KOPT-K1 (cell line): ENCODE results near the gene CNKSR1.

Source experiments
- H3K27ac ChIP-seq: fragments of 200-600 bp; sonication (generic); 2 replicates; pipeline ENCODE4 v1.5.1; 2016; ENCODE audit warnings: antibody characterized with exemption, mild to moderate bottlenecking, low read depth, low read length; ENCODE audit not compliant: poor library complexity, severe bottlenecking
- H3K36me3 ChIP-seq: fragments of 200-600 bp; sonication (generic); 2 replicates; pipeline ENCODE4 v1.5.1; 2017; ENCODE audit warnings: antibody characterized with exemption, mild to moderate bottlenecking, low read length, moderate library complexity; ENCODE audit not compliant: insufficient read depth
- H3K9me3 ChIP-seq: fragments of 200-600 bp; sonication (generic); 2 replicates; pipeline ENCODE4 v1.5.1; 2017; ENCODE audit warnings: antibody characterized with exemption, low read length, mild to moderate bottlenecking; ENCODE audit not compliant: insufficient read depth, poor library complexity, severe bottlenecking

CNKSR1 gene

GRCh38 chr1:26177182-26177684 is at the start of gene CNKSR1:
Gene CNKSR1 (plus strand): TSS chr1:26177491. CDS start chr1:26177548, 57 bp downstream.
- Histone ChIP-seq H3K27ac (no peak within 1 kb of the TSS), H3K36me3 (no peaks in the 10 kb centered on the region), H3K9me3 (no peaks in the 10 kb centered on the region)

DNA sequence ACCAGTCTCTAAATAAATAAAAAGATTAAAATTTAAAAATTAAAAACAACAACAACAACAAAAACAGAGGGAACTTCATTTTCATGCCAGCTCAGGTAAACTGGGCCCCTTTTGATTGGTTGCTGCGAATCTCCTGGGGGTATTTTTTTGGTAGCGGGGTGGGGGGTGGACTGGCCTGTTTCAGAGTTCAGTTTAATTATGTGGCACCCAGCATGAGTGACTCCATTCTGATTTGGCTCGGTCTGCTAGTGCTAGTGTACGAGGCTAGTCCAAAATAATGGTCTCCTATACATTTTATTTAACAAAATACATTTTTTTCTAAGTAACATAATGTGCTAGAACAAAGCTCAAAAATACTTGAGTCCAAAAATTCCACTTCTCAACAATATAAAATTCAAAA is 47.5 kb upstream of the CNKSR1 start:
- peaks cover 3% of the 10 kb centered on the region; the same call in 1 of the 2 replicates for H3K36me3 ChIP-seq
- H3K27ac ChIP-seq, result no peak overlapping the region
- H3K9me3 ChIP-seq, result peaks cover 8% of the 10 kb centered on the region

- peaks cover 15% of the 10 kb centered on the region for H3K9me3 ChIP-seq
- no peaks in the 10 kb centered on the region for H3K36me3 ChIP-seq
- no peak overlapping the region for H3K27ac ChIP-seq
Measured at GRCh38 chr1:26130695-26131094, 46.6 kb upstream of the CNKSR1 start.

DNA sequence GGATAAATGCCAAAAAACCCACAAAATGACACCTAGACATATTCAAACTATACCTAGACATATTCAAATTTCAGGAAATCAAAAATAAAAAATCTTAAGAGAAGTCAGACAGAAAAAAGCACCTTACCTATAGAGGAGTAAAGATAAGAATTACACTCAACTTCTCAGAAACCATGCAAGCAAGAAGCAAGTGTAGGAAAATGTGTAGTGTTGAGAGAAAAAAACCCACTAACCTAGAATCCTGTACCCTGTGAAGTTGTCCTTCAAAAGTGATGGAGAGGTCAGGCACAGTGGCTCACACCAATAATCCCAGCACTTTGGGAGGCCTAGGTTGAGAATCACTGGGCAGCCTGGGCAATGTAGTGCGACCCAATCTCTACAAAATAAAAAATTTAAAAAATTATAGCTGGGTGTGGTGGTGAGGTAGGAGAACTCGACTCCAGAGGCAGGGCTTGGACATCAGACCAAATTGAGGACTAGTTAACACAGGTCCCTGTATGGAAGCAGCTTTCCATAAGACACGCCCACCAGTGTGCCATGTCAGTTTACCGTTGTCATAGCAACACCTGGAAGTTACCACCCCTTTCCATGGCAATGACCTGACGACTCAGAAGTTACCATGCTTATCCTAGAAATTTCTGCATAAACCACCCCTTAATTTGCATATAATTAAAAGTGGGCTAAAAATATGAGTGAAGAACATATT is 45.0 kb upstream of the CNKSR1 start:
- Histone ChIP-seq H3K27ac (no peak overlapping the region), H3K9me3 (peaks cover 15% of the 10 kb centered on the region), H3K36me3 (no peaks in the 10 kb centered on the region)

- Histone ChIP-seq H3K27ac (no peak overlapping the region), H3K36me3 (no peaks in the 10 kb centered on the region), H3K9me3 (peaks cover 15% of the 10 kb centered on the region)
Measured at GRCh38 chr1:26132834-26133167, 44.5 kb upstream of the CNKSR1 start.

DNA sequence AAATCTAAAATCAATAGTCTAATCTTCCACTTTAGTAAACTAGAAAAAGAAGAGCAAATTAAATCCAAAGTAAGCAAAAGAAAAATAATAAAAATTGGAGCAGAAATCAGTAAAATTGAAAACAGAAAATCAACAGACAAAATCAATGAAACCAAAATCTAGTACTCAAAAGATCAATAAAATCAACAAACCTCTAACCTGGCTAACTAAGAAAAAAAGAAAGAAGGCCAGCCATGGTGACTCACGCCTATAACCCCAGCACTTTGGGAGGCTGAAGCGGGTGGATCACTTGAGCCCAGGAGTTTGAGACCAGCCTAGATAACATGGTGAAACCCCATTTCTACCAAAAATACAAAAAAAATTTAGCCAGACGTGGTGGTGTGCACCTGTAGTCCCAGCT is 42.8 kb upstream of the CNKSR1 start:
- Histone ChIP-seq H3K36me3 (no peaks in the 10 kb centered on the region), H3K9me3 (peaks cover 15% of the 10 kb centered on the region)

GRCh38 chr1:26138974-26139558 is 38.2 kb upstream of the CNKSR1 start:
- Histone ChIP-seq H3K27ac (peak overlapping the region; percentile 30), H3K36me3 (no peaks in the 10 kb centered on the region), H3K9me3 (peaks cover 11% of the 10 kb centered on the region)

More for the DNA sequence above, 42.8 kb upstream of the CNKSR1 start:
- H3K27ac ChIP-seq, result no peak overlapping the region

DNA sequence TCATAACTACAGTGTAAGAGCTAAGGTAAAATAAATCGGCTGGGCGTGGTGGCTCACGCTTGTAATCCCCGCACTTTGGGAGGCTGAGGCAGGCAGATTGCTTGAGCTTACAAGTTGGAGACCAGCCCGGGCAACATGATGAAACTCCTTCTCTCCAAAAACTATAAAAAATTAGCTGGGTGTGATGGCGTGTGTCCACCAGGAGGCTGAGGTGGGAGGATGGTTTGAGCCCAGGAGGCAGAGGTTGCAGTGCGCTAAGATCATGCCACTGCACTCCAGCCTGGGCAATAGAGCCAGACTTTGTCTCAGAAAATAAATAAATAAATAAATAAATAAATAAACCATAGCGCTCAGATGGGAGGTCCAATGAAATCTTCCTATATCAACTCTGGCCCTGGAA is 35.1 kb upstream of the CNKSR1 start:
- no peaks in the 10 kb centered on the region for H3K9me3 ChIP-seq
- H3K27ac ChIP-seq, result no peak overlapping the region
- H3K36me3 ChIP-seq, result no peaks in the 10 kb centered on the region

DNA sequence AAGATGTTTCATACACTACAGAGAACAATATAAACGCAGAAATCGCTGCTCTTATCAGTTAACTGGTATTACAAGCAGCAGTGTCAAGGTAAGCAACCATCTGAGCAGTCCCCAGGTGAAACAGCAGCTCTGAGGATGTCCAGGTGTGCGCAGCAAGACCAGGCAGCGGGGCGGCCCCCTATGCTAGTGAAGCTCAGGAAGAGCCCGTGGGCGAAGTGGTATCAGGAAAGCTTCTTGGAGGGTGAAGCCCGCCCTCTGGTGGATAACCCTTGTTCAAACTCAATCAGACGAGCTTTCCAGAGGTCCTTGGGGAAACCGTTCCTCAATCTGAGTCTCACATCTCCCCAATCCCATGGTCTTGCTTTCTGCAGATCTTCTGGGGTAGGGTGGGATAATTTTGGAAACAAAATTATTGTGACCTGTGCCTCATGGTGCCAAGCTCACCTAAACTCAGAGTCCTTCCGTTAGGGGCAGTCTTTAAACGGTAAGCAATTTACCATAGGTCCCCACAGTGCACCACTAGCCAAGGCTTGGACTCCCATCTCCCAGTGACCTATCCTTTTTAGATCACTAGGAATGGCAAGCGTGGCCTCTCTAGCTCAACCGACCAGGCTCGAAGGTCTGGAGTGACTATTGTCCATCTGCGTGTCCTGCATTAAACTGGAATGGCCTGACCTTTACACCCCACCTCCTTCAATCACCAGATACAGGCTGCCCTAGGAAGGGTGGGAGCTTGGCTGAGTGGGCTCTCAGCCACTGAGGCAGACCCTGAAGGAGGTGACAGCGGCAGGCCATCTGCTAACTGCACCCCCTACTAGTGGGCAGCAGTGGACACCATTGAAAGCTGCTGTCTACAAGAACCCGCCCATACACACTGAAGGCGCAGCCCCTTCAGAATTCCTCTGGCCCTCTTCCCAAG is 32.0 kb upstream of the CNKSR1 start:
- no peak overlapping the region for H3K27ac ChIP-seq
- H3K36me3 ChIP-seq, result no peaks in the 10 kb centered on the region
- H3K9me3 ChIP-seq, result no peaks in the 10 kb centered on the region

DNA sequence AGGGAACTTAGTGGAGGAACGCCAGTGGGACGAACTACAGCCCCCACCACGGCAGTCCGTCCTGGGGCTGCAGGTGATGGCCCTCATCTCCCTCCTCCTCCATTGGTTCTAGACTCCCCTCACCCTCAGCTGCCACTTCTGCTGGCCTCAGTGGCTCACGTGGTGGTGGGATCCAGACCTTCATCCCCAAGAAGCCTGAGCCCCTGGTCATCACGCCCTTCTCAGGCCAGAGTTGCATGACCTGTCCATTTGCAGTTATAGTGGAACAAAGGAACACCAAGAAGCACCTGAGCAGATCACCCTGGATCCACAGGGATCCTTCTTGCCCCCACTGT is 31.4 kb upstream of the CNKSR1 start:
- no peak overlapping the region for H3K27ac ChIP-seq
- no peaks in the 10 kb centered on the region for H3K36me3 ChIP-seq
- no peaks in the 10 kb centered on the region for H3K9me3 ChIP-seq

DNA sequence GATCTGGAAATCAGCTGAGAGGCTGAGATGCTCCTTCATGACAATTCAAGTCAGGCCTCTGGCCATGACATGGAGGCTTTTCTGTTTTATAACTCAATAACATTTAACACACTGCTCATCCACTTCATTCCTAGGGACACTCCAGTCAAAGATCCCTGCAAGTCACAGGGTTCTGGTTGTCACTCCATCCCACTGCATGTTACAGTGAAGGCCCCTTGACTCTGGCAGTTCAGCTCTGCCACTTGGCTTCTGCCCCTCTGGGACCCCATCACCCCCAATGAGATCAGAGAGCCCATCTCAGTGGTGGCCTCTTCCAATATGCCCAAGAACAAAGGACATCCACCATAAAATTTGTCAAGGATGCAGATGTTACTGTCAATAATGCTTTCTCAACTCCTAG is 28.4 kb upstream of the CNKSR1 start:
- no peaks in the 10 kb centered on the region for H3K9me3 ChIP-seq
- no peak overlapping the region for H3K27ac ChIP-seq
- H3K36me3 ChIP-seq, result no peaks in the 10 kb centered on the region

DNA sequence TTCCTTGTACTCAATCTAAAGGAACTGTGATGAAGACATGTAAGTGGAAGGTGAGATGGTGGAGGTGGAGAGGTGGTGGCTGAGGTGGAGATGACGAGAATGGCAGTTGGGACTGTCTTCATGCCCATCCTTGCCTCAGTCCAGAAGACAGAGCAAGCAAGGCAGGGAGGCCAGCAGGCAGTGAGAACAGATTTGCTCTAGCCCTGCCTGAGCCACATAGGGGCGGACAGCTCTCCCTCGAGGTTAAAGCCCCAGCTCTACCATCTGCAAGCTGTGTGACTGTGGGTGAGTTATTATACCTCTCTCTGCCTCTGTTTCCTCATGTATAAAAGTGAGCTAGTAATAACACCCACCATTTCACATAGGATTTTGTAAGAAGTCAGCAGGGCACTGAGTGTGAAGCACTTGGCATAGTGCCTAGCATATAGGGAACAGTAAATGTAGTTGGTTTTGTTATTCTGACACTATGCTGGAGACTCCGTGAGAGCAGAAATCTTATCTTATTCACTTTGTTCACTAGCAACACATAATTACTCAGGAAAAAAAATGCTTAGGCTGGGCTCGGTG is 23.2 kb upstream of the CNKSR1 start:
- Histone ChIP-seq H3K27ac (no peak overlapping the region), H3K36me3 (no peaks in the 10 kb centered on the region), H3K9me3 (no peaks in the 10 kb centered on the region)

DNA sequence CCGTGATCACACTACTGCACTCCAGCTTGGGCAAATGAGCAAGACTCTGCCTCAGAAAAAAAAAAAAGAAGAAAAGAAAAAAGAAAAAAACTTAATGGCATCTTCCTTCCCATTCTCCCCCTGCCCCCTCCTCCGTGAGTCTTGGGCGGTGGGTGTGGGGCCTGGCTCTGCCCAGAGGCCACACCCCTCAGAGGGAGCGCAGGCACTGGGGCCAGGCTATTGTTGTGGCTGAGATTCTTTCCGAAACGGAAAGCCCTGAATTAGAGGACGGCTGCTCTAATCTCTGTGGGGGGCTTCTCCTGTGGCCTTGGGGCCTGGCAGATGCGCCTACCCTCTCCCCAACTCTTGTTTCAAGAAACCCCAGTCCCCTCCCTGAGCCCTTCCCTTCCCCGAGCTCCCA is 22.5 kb upstream of the CNKSR1 start:
- Histone ChIP-seq H3K9me3 (no peaks in the 10 kb centered on the region), H3K36me3 (no peaks in the 10 kb centered on the region), H3K27ac (no peak overlapping the region)

DNA sequence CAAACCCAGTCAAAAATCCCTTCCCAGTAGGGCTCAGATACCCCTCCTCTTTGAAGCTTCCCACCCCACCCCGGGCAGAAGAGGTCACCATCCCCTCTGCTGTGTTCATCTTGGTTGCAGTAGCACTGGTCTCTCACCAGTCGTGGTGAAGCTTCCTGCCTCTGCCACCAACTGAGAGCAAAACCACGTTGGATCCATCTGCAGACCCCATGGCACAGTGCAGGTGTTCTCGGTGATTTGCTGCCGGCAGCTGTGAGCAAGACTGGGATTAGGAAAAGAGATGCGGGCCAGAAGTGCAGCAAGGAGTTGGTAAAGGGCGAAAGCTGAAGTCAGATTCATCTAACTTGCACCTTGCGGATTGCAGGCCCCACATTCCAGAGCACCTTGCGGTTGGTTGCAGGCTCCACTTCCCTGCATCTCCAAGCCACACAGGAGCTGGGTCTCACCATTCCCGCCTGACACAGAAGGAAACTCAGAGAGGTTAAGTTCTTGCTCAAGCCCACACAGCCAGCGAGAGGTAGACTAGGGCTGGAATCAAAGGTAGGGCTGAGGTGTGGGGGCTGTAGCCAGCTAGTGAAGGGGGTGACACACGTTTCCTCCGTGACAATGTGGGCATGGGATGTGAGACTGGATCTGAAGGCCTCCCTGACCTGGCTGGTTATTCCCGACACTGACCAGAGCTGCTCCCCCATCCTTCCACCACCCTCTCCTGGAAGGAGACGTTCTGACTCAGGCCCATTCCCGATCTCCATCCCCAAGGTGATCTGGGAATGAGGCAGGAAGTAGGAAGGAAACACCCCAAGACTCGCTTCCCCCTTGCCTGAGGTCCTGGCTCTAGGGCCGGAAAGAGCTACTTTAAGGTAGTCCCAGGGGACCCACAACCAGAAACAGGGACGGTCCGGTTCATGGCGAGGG is 21.7 kb upstream of the CNKSR1 start:
- Histone ChIP-seq H3K36me3 (no peaks in the 10 kb centered on the region), H3K9me3 (no peaks in the 10 kb centered on the region), H3K27ac (no peak overlapping the region)
